Globus pallidus (tissue), 1 donor: ENCODE data around the gene LRP1B.
"Not testable (repeated sequence)": the region's sequence is repeated elsewhere in the genome, so short reads cannot be mapped to it uniquely, and the experiment has no call there.

Source experiments
- DNase-seq: peaks from one replicate; pipeline ENCODE4 v3.0.0-alpha.2; 2015; ENCODE audit warnings: low spot score

Gene LRP1B

DNA sequence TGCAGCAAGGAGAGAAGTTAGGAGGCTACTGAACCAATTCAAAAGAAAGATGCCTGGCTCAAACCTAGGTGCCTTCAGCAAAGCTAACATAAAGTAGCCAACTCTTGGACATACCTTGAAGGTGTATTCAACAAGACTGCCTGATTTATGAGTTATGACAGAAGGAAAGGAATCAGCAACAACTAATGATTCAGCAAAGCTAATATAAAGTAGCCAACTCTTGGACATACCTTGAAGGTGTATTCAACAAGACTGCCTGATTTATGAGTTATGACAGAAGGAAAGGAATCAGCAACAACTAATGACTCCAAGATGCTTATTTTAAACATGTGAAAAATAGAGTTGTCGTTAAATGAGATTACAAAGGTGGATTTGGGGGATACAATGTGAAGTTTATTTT lies 1786.5 kb downstream of the LRP1B start:
- DNase-seq: not testable (repeated sequence)

GRCh38 chr2:140338795-140339194 lies 1792.0 kb downstream of the LRP1B start:
- peak; percentile 1 for DNase-seq

DNA sequence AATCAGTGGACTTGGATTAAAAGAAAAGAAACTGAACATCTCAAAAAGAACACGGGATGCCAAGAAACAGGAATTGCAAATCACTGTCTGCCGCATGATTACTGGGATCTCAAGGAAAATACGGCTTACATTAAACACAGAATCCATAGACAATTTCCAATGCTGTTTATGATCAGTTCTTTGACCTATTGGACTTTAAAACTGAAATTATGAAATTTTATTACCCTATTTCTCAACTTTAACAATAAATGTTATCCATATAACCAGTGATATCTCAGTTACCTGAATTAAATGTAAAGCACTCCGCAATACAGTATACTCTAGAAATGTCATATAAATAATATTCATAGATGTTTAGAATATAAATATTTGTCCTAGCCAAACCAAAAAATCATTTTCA lies 1793.8 kb downstream of the LRP1B start:
- DNase-seq: no peak

DNA sequence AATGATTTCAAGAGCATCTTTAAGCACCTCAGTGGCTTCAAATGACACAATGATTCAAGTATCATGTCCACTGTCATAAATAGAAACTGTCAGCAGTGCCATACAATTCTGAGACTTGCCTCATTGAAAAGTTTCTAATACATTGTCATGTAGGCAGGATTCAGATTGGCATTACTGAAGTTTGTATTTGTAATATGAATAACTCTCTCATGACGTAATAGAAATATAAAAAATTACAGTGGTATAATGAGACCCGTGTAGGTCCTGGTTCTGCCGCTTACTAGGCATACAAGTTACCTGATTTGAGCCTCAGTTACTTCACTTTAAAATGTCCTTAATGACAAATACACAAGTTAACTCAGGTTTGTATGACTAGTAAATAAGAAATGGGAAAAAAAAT lies 1814.5 kb downstream of the LRP1B start:
- DNase-seq: no peak

DNA sequence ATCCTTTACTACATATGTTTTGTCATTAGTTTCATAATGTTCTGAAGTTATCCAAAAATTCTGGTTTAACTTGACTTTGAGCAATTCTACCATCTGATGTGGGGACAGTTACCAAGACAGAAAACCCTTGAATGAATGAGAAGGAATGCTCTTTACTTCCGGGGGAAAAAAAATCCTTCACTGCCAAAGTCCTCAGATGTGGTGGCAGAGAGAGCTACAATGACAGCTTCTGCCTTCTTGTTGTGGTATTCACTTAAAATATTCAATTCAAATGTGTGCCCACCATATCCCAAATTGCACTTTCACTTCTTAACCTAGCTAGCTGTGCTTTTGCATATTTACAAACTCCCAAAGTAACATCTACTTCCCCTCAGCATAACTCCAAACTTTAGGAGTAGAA lies 1818.9 kb downstream of the LRP1B start:
- DNase-seq: no peak

DNA sequence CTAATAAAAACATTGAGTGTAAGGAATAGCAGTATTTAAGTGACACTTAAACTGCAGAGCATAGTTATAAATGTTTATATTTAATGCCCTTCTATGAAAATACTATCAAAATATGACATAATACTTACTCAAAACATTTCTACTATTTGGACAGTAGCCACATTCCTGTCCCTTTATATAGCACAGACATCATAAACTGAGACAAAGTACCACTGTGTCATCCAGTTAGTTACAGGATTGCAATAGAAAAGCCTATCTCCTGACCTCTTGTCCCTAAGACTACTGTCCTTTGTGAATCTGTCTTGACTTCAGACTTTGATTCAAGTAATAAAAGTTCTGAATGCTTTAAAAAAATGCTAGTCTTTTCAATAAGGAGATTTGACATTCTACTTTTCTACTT lies 1822.1 kb downstream of the LRP1B start:
- DNase-seq: no peak

DNA sequence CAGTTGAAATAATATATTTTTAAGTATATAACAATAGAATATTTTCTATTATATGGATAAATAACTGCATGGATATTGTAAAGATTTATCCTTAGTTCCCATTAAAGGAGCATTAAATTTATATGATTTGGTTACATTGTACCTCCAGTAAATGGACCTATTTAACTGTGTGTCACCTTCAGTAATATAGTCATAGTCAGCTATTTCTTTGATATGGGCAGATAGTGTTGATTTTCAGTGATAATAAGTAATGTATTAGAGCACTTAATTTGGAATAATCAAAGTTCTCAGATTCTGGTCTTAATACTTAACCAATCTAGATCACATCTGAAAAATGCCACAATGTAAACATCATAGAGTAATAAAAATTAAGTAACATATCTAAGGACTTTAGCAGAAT lies 1823.3 kb downstream of the LRP1B start:
- DNase-seq: no peak

DNA sequence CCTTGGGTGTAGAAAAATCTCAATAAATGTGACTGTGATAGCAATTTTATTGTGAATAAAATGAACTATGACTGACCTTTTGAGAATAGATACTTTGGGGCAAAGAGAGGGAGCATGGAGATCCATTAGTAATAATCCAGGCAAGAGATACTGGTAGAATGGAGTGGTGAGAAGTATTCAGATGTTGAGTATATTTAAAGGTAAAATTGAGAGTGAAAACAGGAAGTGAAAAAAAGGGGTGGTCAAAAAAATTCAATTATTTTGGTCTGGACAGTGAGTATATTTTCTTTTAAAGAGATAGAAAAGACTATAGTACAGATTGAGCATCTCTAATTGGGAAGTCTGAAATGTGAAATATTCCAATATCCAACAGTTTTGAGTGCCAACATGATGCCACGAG lies 1835.0 kb downstream of the LRP1B start:
- DNase-seq: no peak

DNA sequence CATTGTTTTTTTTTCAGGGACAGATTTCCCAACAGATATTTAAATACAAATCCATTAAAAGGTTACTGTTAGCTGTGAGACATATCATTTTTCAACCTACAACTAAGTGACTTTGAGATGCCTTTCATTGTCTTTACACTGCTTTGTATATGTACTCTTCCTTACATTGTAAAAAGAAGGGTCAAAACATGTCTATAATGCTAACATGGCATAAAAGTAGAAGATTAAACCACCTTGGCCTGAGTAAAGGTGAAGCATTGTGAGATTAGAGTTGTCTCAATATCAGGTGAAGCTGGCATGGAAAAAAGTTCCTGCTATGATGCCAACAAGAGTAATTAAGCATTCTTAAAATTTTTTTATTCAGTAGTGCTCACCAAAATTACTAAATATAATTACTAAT lies 1842.1 kb downstream of the LRP1B start:
- DNase-seq: no peak

GRCh38 chr2:140288213-140288612 lies 1842.6 kb downstream of the LRP1B start:
- DNase-seq: no peak

- no peak for DNase-seq
Measured at GRCh38 chr2:140286377-140286776, 1844.4 kb downstream of the LRP1B start.

GRCh38 chr2:140277344-140277743 lies 1853.5 kb downstream of the LRP1B start:
- DNase-seq: not testable (repeated sequence)

DNA sequence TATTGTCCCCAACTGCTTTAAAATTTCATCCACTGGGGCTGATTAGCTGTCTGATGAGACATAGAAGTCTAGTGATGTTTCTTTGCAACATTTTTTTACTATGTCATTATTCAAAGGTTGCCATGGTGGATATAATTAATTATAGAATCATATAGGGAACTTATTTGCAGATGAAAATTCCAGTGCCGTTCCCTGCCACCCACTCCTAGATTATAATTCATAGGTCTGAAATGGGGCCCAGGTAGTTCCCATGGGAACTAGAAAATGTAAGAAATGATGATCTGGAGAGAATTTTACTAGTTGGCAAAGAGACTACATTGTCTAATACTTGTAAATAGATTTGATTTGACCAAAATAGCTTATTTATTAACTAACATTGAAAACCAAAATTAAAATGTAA lies 1854.2 kb downstream of the LRP1B start:
- DNase-seq: no peak

GRCh38 chr2:140275427-140275826 lies 1855.4 kb downstream of the LRP1B start:
- DNase-seq: no peak

- no peak for DNase-seq
Measured at GRCh38 chr2:140274891-140275290, 1855.9 kb downstream of the LRP1B start.

- no peak for DNase-seq
Measured at GRCh38 chr2:140273958-140274357, 1856.9 kb downstream of the LRP1B start.

- DNase-seq: no peak
Measured at GRCh38 chr2:140273408-140273807, 1857.4 kb downstream of the LRP1B start.

- DNase-seq: no peak
Measured at GRCh38 chr2:140270224-140270623, 1860.6 kb downstream of the LRP1B start.

DNA sequence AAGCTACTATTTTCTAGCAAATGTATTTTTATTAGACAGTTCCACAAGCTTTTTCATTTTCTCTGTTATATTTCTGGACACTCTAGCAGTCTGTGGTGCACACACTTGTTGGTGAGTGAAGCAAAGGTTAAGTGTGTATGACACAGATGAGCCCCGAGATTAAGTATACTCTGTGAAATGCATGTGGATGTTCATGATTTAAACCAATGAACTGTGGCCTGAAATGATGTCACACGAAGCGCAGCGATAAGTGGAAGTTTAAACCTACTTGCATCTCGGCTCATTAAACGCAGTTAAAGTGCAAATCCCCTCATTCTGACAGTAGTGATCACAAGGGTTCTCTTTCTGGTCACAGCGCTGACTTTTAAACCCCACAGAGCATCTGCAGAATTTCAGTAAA lies 1861.8 kb downstream of the LRP1B start:
- DNase-seq: no peak

DNA sequence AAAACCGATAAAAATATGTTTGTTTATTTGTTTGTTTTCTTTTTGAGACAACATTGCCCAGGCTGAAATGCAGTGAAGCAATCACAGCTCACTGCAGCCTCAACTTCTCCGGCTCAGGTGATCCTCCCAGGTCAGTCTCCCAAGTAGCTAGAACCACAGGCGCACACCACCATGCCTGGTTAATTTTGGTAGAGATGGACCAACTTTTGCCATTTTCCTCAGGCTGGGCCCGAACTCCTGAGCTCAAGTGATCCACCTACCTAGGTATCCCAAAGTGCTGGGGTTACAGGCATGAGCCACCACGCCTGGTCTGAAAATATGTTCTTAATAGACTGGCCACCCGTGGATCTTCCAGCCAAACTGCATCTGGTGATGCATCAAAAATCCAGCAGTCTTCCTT lies 1867.9 kb downstream of the LRP1B start:
- no peak for DNase-seq

GRCh38 chr2:140257692-140258300 lies 1873.0 kb downstream of the LRP1B start:
- no peak for DNase-seq

DNA sequence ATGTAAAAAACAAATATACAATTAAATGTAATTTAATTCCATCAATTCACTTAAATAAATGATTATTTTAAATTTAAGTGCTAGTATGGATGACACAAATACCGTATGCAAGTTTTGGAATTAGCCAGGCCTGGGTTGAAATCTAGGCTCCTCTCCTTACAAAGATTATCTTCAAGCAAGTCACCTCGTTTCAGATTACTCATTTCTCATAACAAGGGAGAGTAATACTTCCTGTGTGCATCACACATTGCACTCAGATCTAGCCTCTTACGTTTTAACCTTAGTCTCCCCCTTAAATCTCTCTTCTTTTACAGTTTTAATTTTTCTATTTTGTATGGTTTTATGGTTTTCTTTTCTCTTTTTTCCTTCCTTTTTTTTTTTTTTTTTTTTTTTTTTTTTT lies 1874.7 kb downstream of the LRP1B start:
- no peak for DNase-seq

GRCh38 chr2:140249821-140250220 lies 1881.0 kb downstream of the LRP1B start:
- DNase-seq: no peak

- DNase-seq: no peak
Measured at GRCh38 chr2:140248623-140249022, 1882.2 kb downstream of the LRP1B start.
